Lower lobe of right lung (tissue), 2 donors: Measurements from ENCODE around the gene PADI6. TPM values are rescaled to one million over a fixed set of nuclear protein-coding genes. Genes with fewer than 3 reads are reported as not detected.

Source experiments
- ATAC-seq, 2 donors: fragments of 200-7000 bp; cut with Tn5 transposase; one replicate each; pipeline ENCODE4 v1.9.1; 2020 to 2022; ENCODE audit warnings: mild to moderate bottlenecking in 2 of 2, moderate library complexity in 2 of 2
- DNase-seq: peaks from one replicate; pipeline ENCODE4 v3.0.0-alpha.2; 2020
- H3K27ac ChIP-seq: fragments of 200-600 bp; one replicate; pipeline ENCODE4 v1.8.0; 2022
- H3K27me3 ChIP-seq: fragments of 200-600 bp; one replicate; pipeline ENCODE4 v1.8.0; 2022; ENCODE audit warnings: low read depth
- H3K36me3 ChIP-seq: fragments of 200-600 bp; one replicate; pipeline ENCODE4 v1.8.0; 2022; ENCODE audit warnings: mild to moderate bottlenecking
- H3K4me1 ChIP-seq: fragments of 200-600 bp; one replicate; pipeline ENCODE4 v1.8.0; 2022
- H3K4me3 ChIP-seq: fragments of 200-600 bp; one replicate; pipeline ENCODE4 v1.8.0; 2022; ENCODE audit warnings: mild to moderate bottlenecking
- H3K9me3 ChIP-seq: fragments of 200-600 bp; one replicate; pipeline ENCODE4 v1.8.0; 2022
- intact Hi-C: fragments of 100-400 bp; cut with DNase I; formaldehyde crosslinking; loops from one replicate; pipeline ENCODE4 v1.11.0; 2022
- total RNA-seq: library from RNA; stranded (reverse); fragmentation: NEBNext Ultra II Directional; extraction: Animal tissue kit (Norgen Biotek cat#: 25700); gene quantifications from one replicate; pipeline ENCODE4 v1.2.1, GENCODE V29; 2021
- TF ChIP-seq, protein P1 (sequence below): fragments of 200-600 bp; IDR thresholded peaks from one replicate; pipeline ENCODE4 v1.8.0; 2022; ENCODE audit warnings: antibody characterized with exemption, mild to moderate bottlenecking
- donor health status: DM: no; HTN: yes; CAD: no; lungs with severe emphysema.

The PADI6 gene
- total RNA-seq, 1 donor from 2014 or later, result not detected

- H3K27me3 ChIP-seq, result no peaks in the 10 kb centered on the region
- peaks cover 27% of the 10 kb centered on the region for H3K4me1 ChIP-seq
- intact Hi-C loops, result no loop called here
- no peak overlapping the region for H3K27ac ChIP-seq
- no peak for ATAC-seq
- DNase-seq, result no peak
- H3K4me3 ChIP-seq, result no peak overlapping the region
- peaks cover 28% of the 10 kb centered on the region for H3K36me3 ChIP-seq
- TF ChIP-seq, protein P1, sequence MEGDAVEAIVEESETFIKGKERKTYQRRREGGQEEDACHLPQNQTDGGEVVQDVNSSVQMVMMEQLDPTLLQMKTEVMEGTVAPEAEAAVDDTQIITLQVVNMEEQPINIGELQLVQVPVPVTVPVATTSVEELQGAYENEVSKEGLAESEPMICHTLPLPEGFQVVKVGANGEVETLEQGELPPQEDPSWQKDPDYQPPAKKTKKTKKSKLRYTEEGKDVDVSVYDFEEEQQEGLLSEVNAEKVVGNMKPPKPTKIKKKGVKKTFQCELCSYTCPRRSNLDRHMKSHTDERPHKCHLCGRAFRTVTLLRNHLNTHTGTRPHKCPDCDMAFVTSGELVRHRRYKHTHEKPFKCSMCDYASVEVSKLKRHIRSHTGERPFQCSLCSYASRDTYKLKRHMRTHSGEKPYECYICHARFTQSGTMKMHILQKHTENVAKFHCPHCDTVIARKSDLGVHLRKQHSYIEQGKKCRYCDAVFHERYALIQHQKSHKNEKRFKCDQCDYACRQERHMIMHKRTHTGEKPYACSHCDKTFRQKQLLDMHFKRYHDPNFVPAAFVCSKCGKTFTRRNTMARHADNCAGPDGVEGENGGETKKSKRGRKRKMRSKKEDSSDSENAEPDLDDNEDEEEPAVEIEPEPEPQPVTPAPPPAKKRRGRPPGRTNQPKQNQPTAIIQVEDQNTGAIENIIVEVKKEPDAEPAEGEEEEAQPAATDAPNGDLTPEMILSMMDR, result no peak
- H3K9me3 ChIP-seq, result no peaks in the 10 kb centered on the region
Measured at GRCh38 chr1:17434016-17434415, 62.0 kb downstream of the PADI6 start.

GRCh38 chr1:17434601-17435000 lies 62.6 kb downstream of the PADI6 start:
- peaks cover 22% of the 10 kb centered on the region for H3K36me3 ChIP-seq
- H3K4me1 ChIP-seq, result peaks cover 21% of the 10 kb centered on the region
- TF ChIP-seq, protein P1, result no peak
- ATAC-seq, result no peak
- intact Hi-C loops, result no loop called here
- no peaks in the 10 kb centered on the region for H3K27me3 ChIP-seq
- H3K4me3 ChIP-seq, result no peak overlapping the region
- H3K9me3 ChIP-seq, result no peaks in the 10 kb centered on the region
- DNase-seq, result no peak
- H3K27ac ChIP-seq, result no peak overlapping the region

DNA sequence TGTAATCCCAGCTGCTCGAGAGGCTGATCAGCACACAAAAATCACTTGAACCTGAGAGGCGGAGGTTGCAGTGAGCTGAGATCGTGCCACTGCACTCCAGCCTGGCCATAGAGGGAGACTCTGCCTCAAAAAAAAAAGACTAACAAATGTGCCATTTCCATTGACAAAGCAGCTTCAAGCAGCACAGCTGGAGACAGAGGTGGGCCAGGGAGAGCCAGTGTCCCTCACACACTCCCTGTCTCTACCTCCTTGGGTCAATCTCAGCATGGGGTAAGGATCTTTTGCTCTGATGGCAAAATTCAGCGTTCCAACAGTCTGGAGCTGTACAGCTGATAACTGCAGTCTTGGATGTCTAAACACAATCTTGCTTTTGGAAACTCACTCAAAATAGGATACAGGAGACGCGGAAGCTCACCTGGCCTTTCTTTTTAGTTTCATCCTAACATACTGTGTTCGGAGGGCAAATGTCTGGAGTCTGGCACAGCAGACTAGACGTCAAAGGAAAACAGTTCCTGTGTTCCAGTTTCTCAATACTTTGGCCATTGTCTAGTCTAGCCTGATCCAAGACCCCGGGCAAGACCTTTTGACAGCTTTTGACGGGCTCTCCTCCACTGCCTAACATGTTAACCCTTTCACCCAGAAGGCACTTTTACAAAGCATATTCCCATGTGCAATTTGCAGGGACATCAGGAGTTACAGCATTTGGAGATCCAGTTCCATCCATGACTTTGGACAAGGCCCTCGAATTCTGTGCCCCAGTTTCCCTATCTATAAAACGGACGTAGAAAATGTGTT lies 64.6 kb downstream of the PADI6 start:
- Histone ChIP-seq H3K27me3 (no peaks in the 10 kb centered on the region), H3K4me1 (peaks cover 35% of the 10 kb centered on the region), H3K36me3 (peaks cover 20% of the 10 kb centered on the region), H3K9me3 (no peaks in the 10 kb centered on the region), H3K4me3 (peak overlapping the region; percentile 82), H3K27ac (peak overlapping the region; percentile 47)
- TF ChIP-seq, protein P1, result no peak
- ATAC-seq (no peak), DNase-seq (no peak)
- intact Hi-C loops, result no loop called here

- no peaks in the 10 kb centered on the region for H3K9me3 ChIP-seq
- TF ChIP-seq, protein P1, result no peak
- ATAC-seq (no peak), DNase-seq (no peak)
- peaks cover 35% of the 10 kb centered on the region for H3K4me1 ChIP-seq
- no peaks in the 10 kb centered on the region for H3K27me3 ChIP-seq
- intact Hi-C loops, result no loop called here
- H3K4me3 ChIP-seq, result peak overlapping the region; percentile 82
- H3K27ac ChIP-seq, result peak overlapping the region; percentile 47
- H3K36me3 ChIP-seq, result peaks cover 20% of the 10 kb centered on the region
Measured at GRCh38 chr1:17437260-17437579, 65.2 kb downstream of the PADI6 start.

DNA sequence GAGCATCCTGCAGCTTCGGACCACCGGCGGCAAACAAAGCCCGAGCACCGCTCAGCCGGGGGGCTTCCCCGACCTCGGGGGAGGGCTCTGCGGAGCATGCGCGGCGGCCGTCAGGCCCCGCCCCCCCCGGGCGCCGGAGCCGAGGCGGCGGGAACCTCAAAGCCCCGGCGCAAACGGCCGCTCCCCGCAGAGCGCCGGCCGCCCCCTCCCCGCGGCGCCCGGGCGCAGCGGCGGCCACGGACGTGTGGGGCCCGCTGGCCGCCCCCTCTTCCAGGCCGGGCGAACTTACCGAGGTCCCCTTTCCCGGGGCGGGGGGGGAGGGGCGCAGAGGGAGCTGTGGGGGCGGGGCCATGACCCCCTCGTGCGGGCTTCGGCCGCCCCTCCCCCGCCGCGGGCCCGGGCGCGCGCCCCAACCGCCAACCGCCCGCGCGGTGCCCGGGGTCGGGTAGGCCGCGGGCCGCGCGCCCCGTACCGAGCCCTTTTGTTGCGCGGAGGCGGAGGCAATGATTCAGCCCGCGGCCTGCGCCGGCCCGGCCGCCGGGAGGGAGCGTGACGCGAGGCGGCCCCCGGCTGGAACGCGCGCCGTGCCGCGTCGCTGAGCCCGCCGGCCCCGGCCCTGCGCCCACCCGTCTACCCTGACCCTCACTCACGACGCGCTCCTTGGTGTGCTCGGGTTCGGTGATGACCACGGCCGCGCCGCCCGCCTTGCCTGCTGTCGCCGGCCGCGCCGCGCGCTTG lies 65.8 kb downstream of the PADI6 start:
- Histone ChIP-seq H3K4me3 (peak overlapping the region; percentile 82), H3K4me1 (peaks cover 35% of the 10 kb centered on the region), H3K36me3 (peaks cover 20% of the 10 kb centered on the region), H3K27ac (peak overlapping the region; percentile 85), H3K27me3 (no peaks in the 10 kb centered on the region), H3K9me3 (no peaks in the 10 kb centered on the region)
- peak; percentile 53 for DNase-seq
- TF ChIP-seq, protein P1, result no peak
- intact Hi-C loops, result no loop called here
- peak; percentile 61 to 69 for ATAC-seq
